Keratinocyte (primary cell): Measurements from ENCODE around the gene KCTD2. TPM values are rescaled to one million over a fixed set of nuclear protein-coding genes. Genes with fewer than 3 reads are reported as not detected.
A peak's percentile ranks its signal among the peaks of the same experiment; 100 is the strongest.

Experiments used
- DNase-seq: peaks from one replicate; pipeline ENCODE4 v3.0.0-alpha.2; 2011; ENCODE audit warnings: low read depth, missing footprints, low spot score
- FAIRE-seq: peaks from 2 replicates; lab custom pipeline; 2011; peaks lifted over from hg19 to GRCh38; lab: Jason Lieb, UNC
- H2AFZ ChIP-seq: 2 replicates; pipeline ENCODE4 v1.6.0; 2012; ENCODE audit warnings: low read length, control low read depth, inconsistent platforms; ENCODE audit not compliant: control insufficient read depth
- H3K27ac ChIP-seq: 2 replicates; pipeline ENCODE4 v1.5.1; 2011; ENCODE audit warnings: low read length; ENCODE audit not compliant: control insufficient read depth, insufficient read depth
- H3K27me3 ChIP-seq: 3 replicates; pipeline ENCODE4 v1.6.0; 2011; ENCODE audit warnings: low read length; ENCODE audit not compliant: control insufficient read depth, insufficient read depth; ENCODE audit errors: extremely low read depth
- H3K36me3 ChIP-seq, 2 experiments: 2 replicates in 1 of 2; 3 replicates in 1 of 2; pipeline ENCODE4 v1.5.1; 2011; ENCODE audit warnings: low read length in 2 of 2, mild to moderate bottlenecking in 1 of 2; ENCODE audit not compliant: control insufficient read depth in 2 of 2, insufficient read depth in 2 of 2; ENCODE audit errors: extremely low read depth in 1 of 2
- H3K4me1 ChIP-seq: 3 replicates; pipeline ENCODE4 v1.5.1; 2011; ENCODE audit warnings: low read length; ENCODE audit not compliant: control insufficient read depth, insufficient read depth; ENCODE audit errors: extremely low read depth
- H3K4me2 ChIP-seq: 3 replicates; pipeline ENCODE4 v1.6.0; 2011; ENCODE audit warnings: low read depth, low read length; ENCODE audit not compliant: control insufficient read depth, insufficient read depth; ENCODE audit errors: extremely low read depth
- H3K4me3 ChIP-seq, 3 experiments: fragments of 200-600 bp in 1 of 3; sonication (generic) in 1 of 3; 2 replicates in 2 of 3; 3 replicates in 1 of 3; pipeline ENCODE4 v1.5.1; 2011 to 2016; ENCODE audit warnings: low read length in 3 of 3, mild to moderate bottlenecking in 3 of 3, control low read depth in 2 of 3, inconsistent platforms in 1 of 3, low read depth in 1 of 3, mixed read lengths in 1 of 3, mixed run types in 1 of 3, moderate library complexity in 1 of 3; ENCODE audit not compliant: control insufficient read depth in 2 of 3, insufficient read depth in 2 of 3; ENCODE audit errors: extremely low read depth in 1 of 3
- H3K79me2 ChIP-seq: 2 replicates; pipeline ENCODE4 v1.6.0; 2012; ENCODE audit warnings: low read length; ENCODE audit not compliant: control insufficient read depth, insufficient read depth
- H3K9ac ChIP-seq: 3 replicates; pipeline ENCODE4 v1.6.0; 2011; ENCODE audit warnings: low read length; ENCODE audit not compliant: control insufficient read depth, insufficient read depth; ENCODE audit errors: extremely low read depth
- H3K9me1 ChIP-seq: 3 replicates; pipeline ENCODE4 v1.6.0; 2011; ENCODE audit warnings: low read length; ENCODE audit not compliant: control insufficient read depth, insufficient read depth; ENCODE audit errors: extremely low read depth
- H3K9me3 ChIP-seq: 2 replicates; pipeline ENCODE4 v1.5.1; 2012; ENCODE audit warnings: low read depth, low read length; ENCODE audit not compliant: control insufficient read depth
- H4K20me1 ChIP-seq: 3 replicates; pipeline ENCODE4 v1.6.0; 2011; ENCODE audit warnings: low read length; ENCODE audit not compliant: control insufficient read depth, insufficient read depth; ENCODE audit errors: extremely low read depth
- EZH2 ChIP-seq: IDR thresholded peaks from one replicate; pipeline ENCODE4 v1.6.1; 2012; ENCODE audit warnings: inconsistent platforms, mild to moderate bottlenecking, low read length, moderate library complexity
- dilution Hi-C: fragments of 300-500 bp; cut with MboI; formaldehyde crosslinking; loops from one replicate; pipeline ENCODE4 v1.7.0; 2020; ENCODE audit warnings: low sequenced_read_pairs; ENCODE audit not compliant: extremely low pct_ligation_motif_present
- polyA plus RNA-seq, 5 experiments: library from polyadenylated mRNA; depleted of rRNA in 3 of 5; stranded (reverse) in 3 of 5; stranded (forward) in 1 of 5; unstranded in 1 of 5; fragments of >200 nt; gene quantifications; 1 replicate in 1 of 5; 2 replicates in 3 of 5; 3 replicates in 1 of 5; pipeline versions ENCODE4 v1.2.1 to v1.2.3, GENCODE V29; 2011 to 2012; ENCODE audit warnings: missing spikeins in 2 of 5, low read depth in 1 of 5, low replicate concordance in 1 of 5
- TF ChIP-seq, protein P1 (sequence below), 3 experiments: IDR thresholded peaks in 1 of 3; conservative IDR thresholded peaks in 1 of 3; optimal IDR thresholded peaks in 1 of 3; 2 replicates in 2 of 3; 3 replicates in 1 of 3; pipeline versions ENCODE3 to v1.5.1; 2011; ENCODE audit warnings: low read length in 3 of 3, mild to moderate bottlenecking in 3 of 3, moderate library complexity in 2 of 3, control low read depth in 1 of 3, inconsistent platforms in 1 of 3; ENCODE audit not compliant: insufficient read depth in 2 of 3; ENCODE audit errors: extremely low read depth in 1 of 3

Gene KCTD2
- polyA plus RNA-seq, 1 donor (not counting 4 experiments of a cell fraction or from before 2014, with no cell fraction given), result 20.7 TPM

DNA sequence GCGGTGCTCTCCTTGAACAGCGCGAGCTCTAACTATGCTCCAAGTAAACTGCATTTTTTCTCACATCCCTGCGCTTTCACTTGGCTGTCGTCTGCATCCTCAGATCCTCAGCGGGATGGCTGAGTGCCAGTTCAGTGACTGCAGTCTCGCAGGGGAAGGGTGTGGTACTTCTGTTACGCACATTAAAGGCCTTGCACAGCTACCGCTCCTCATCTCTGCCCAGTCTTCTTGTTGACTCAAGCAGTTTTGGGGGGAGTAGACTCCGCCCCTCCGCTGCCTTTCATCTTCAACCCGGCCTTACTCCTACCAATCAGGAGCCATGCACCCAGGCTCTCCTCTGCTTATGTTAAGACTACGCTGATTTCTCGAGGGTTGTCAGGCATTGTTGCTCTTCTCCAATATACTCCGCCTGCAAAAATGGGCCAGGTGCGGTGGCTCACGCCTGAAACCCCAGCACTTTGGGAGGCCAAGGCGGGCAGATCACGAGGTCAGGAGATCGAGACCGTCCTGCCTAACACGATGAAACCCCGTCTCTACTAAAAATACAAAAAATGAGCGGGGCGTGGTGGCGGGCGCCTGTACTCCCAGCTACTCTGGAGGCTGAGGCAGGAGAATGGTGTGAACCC, 10.3 kb upstream of the KCTD2 start:
- Histone ChIP-seq H3K4me2 (peak overlapping the region; percentile 65), H2AFZ (peak overlapping the region; percentile 76), H3K27ac (peak overlapping the region; percentile 74), H3K9me1 (no peaks in the 10 kb centered on the region), H3K79me2 (no peaks in the 10 kb centered on the region), H3K4me1 (peaks cover 34% of the 10 kb centered on the region), H3K4me3 (peak overlapping the region in 1 of 3 experiments; percentile 41), H3K27me3 (no peaks in the 10 kb centered on the region), H3K36me3 (peaks cover 7 to 18% of the 10 kb centered on the region in 2 experiments), H3K9me3 (no peaks in the 10 kb centered on the region), H4K20me1 (no peaks in the 10 kb centered on the region), H3K9ac (peak overlapping the region; percentile 55)
- no peak for TF ChIP-seq EZH2
- TF ChIP-seq, protein P1, sequence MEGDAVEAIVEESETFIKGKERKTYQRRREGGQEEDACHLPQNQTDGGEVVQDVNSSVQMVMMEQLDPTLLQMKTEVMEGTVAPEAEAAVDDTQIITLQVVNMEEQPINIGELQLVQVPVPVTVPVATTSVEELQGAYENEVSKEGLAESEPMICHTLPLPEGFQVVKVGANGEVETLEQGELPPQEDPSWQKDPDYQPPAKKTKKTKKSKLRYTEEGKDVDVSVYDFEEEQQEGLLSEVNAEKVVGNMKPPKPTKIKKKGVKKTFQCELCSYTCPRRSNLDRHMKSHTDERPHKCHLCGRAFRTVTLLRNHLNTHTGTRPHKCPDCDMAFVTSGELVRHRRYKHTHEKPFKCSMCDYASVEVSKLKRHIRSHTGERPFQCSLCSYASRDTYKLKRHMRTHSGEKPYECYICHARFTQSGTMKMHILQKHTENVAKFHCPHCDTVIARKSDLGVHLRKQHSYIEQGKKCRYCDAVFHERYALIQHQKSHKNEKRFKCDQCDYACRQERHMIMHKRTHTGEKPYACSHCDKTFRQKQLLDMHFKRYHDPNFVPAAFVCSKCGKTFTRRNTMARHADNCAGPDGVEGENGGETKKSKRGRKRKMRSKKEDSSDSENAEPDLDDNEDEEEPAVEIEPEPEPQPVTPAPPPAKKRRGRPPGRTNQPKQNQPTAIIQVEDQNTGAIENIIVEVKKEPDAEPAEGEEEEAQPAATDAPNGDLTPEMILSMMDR (optimal IDR thresholded peaks at IDR 0.05 in 1 of 3, IDR thresholded peaks at IDR 0.05 in 1 of 3, conservative IDR thresholded peaks at IDR 0.05 in 1 of 3; ENCODE audit: extremely low read depth in 1 of 3, insufficient read depth in 2 of 3, low read length in 3 of 3), result no peak
- dilution Hi-C loops, result no loop called here
- FAIRE-seq (peak; percentile 87), DNase-seq (peak; percentile 95)

DNA sequence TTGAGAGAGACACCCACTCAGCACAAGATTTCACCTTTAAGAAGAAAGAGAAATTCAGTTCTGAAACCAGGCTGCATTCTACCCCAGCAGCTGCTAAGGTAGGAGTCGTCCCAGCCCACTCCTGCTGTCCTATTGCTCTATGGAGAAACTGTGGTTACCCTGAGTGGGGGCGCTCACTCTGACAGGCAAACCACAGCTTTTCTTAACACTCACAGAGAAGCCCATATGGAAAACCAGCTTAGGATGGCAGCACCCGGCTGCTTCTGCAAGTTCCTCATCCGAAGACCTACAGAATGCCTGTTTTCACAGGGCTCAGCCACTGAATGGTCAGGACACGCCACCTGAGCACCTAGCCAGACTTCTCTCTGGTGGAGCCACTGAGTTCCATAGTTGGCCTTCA, 7.8 kb upstream of the KCTD2 start:
- no peak for DNase-seq
- H3K9ac ChIP-seq, result no peak overlapping the region
- H3K4me3 ChIP-seq, result no peak overlapping the region
- H2AFZ ChIP-seq, result no peak overlapping the region
- H3K9me1 ChIP-seq, result no peaks in the 10 kb centered on the region
- no peaks in the 10 kb centered on the region for H3K9me3 ChIP-seq
- no peak overlapping the region for H3K4me2 ChIP-seq
- dilution Hi-C loops, result no loop called here
- H4K20me1 ChIP-seq, result no peaks in the 10 kb centered on the region
- TF ChIP-seq, protein P1 (optimal IDR thresholded peaks at IDR 0.05 in 1 of 3, IDR thresholded peaks at IDR 0.05 in 1 of 3, conservative IDR thresholded peaks at IDR 0.05 in 1 of 3; ENCODE audit: extremely low read depth in 1 of 3, insufficient read depth in 2 of 3, low read length in 3 of 3), result no peak
- TF ChIP-seq EZH2, result no peak
- H3K36me3 ChIP-seq, result peaks cover 14 to 22% of the 10 kb centered on the region in 2 experiments
- H3K27ac ChIP-seq, result no peak overlapping the region
- peaks cover 3% of the 10 kb centered on the region for H3K79me2 ChIP-seq
- FAIRE-seq, result no peak
- no peaks in the 10 kb centered on the region for H3K27me3 ChIP-seq
- peaks cover 18% of the 10 kb centered on the region for H3K4me1 ChIP-seq
